Measurements from ENCODE around the gene GDAP1L1.

Gene GDAP1L1

DNA sequence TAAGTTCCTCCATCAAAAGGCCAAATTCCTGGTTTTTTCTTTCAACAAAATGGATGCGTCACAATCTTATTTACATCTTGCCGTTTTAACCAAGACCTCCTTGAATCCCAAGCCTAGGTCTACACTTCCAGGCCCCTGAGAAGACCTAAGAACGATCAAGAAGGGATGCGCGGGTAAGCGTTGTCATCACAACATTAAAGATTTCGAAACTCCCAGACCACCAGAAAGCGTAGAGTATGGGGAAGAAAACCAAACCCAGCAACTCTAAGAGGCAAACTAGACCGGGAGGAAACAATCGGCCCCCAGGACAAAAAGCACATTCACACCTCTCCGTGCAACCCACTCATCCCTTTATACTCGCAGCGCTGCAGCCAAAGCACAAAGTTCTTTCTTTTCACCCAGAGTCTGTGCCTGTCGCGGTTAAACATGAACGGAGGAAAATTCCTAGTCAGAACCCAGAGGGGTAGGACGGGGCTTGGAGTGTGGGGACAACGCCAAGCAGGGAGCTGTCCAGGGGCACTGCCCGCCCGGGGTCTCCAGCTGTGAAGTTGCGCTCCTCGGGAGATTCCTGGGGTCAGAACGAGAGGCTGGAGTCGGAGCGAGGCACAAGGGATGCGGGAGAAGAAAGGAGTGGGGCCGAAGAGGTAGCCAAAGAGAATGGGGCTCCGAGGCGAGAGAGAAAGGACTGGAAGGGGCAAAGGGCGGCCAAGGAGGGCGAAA is 37.3 kb upstream of the GDAP1L1 start:
- peaks cover 33% of the 10 kb centered on the region for H3K4me1 ChIP-seq (ENCODE audit: insufficient read depth, low read length)
- H3K36me3 ChIP-seq (ENCODE audit: insufficient read depth, low read length) = peaks cover 15% of the 10 kb centered on the region
- no peaks in the 10 kb centered on the region for H3K27me3 ChIP-seq (ENCODE audit: insufficient read depth, low read length, poor library complexity)
- peaks cover 40% of the 10 kb centered on the region for H4K20me1 ChIP-seq (ENCODE audit: insufficient read depth, low read length)
- peak overlapping the region; percentile 93 to 97 for H3K4me3 ChIP-seq (ENCODE audit: low read depth in 1 of 2, low read length in 2 of 2)
- peaks cover 60% of the 10 kb centered on the region for H3K79me2 ChIP-seq (ENCODE audit: insufficient read depth, low read length)
- peak overlapping the region; percentile 89 for H2AFZ ChIP-seq (ENCODE audit: low read depth, low read length)
- ATAC-seq (ENCODE audit: insufficient read depth, low read depth) (no peak), DNase-seq (peak; percentile 22)
- H3K9ac ChIP-seq (ENCODE audit: low read depth, low read length) = peak overlapping the region; percentile 88
- peak overlapping the region; percentile 66 for H3K4me2 ChIP-seq (ENCODE audit: insufficient read depth, low read length)
- TF ChIP-seq, protein P1, sequence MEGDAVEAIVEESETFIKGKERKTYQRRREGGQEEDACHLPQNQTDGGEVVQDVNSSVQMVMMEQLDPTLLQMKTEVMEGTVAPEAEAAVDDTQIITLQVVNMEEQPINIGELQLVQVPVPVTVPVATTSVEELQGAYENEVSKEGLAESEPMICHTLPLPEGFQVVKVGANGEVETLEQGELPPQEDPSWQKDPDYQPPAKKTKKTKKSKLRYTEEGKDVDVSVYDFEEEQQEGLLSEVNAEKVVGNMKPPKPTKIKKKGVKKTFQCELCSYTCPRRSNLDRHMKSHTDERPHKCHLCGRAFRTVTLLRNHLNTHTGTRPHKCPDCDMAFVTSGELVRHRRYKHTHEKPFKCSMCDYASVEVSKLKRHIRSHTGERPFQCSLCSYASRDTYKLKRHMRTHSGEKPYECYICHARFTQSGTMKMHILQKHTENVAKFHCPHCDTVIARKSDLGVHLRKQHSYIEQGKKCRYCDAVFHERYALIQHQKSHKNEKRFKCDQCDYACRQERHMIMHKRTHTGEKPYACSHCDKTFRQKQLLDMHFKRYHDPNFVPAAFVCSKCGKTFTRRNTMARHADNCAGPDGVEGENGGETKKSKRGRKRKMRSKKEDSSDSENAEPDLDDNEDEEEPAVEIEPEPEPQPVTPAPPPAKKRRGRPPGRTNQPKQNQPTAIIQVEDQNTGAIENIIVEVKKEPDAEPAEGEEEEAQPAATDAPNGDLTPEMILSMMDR (IDR thresholded peaks at IDR 0.05; ENCODE audit: borderline replicate concordance, extremely low read depth, low read length, poor library complexity, severe bottlenecking) = no peak
- TF ChIP-seq EZH2 (IDR thresholded peaks at IDR 0.05; ENCODE audit: borderline replicate concordance, low read depth, low read length, severe bottlenecking) = no peak
- no peaks in the 10 kb centered on the region for H3K9me3 ChIP-seq (ENCODE audit: insufficient read depth, low read length, severe bottlenecking)
- peak overlapping the region; percentile 84 for H3K27ac ChIP-seq (ENCODE audit: low read length)

DNA sequence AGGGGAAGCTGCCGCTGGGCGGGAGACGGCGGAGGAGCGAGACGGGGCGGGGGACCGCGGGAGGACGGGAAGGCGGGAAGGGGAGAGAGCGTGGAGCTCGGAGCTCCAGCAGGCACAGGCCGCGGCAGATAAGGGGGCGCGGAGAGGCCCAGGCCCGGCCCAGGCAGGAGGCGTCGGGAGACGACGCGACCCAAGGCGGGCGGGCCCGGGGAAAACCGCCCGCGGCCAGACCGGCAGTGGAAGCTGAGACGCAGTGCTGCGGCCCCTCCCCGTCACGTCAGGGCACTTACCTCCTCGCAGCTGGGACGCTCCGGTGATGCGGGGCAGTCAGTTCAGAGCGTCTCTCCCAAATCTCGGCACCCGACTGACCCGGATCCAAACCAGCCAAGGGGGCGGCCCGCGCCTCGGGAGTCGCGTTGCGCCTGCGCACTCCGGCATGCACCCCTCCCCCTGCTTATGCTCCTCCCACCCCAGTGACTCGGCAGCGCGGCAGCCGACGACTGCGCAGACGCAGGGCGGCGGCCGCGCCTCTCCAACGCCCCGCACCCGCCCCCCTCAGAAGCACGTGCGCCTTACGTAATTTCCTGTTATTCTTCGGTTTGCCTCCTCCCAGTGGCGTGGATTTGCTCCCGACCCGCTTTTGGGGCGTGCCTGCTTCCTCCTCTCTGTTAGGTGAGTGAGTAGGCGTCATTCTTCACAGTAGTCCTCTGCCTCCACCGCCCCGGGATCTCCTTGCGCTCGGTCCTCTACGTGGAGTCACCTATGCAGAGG is 36.5 kb upstream of the GDAP1L1 start, which contains the start of gene OSER1:
Gene OSER1 (minus strand): TSS at position 366 of the 771 bp plus-strand sequence. CDS start 3,814 bp downstream, outside the sequence.
- Histone ChIP-seq H3K4me2 (ENCODE audit: insufficient read depth, low read length) (peak within 1 kb of the TSS; percentile 80), H2AFZ (ENCODE audit: low read depth, low read length) (peak within 1 kb of the TSS; percentile 89), H3K27ac (ENCODE audit: low read length) (peak within 1 kb of the TSS; percentile 84), H3K4me3 (ENCODE audit: low read depth in 1 of 2, low read length in 2 of 2) (peak within 1 kb of the TSS; percentile 93 to 97), H3K9ac (ENCODE audit: low read depth, low read length) (peak within 1 kb of the TSS; percentile 88), H3K27me3 (ENCODE audit: insufficient read depth, low read length, poor library complexity) (no peaks in the 10 kb centered on the region), H4K20me1 (ENCODE audit: insufficient read depth, low read length) (peaks cover 35% of the 10 kb centered on the region), H3K79me2 (ENCODE audit: insufficient read depth, low read length) (peaks cover 53% of the 10 kb centered on the region), H3K36me3 (ENCODE audit: insufficient read depth, low read length) (peaks cover 9% of the 10 kb centered on the region), H3K9me3 (ENCODE audit: insufficient read depth, low read length, severe bottlenecking) (no peaks in the 10 kb centered on the region), H3K4me1 (ENCODE audit: insufficient read depth, low read length) (peaks cover 33% of the 10 kb centered on the region)
- TF ChIP-seq, protein P1 (IDR thresholded peaks at IDR 0.05; ENCODE audit: borderline replicate concordance, extremely low read depth, low read length, poor library complexity, severe bottlenecking) = no peak
- no peak for TF ChIP-seq EZH2 (IDR thresholded peaks at IDR 0.05; ENCODE audit: borderline replicate concordance, low read depth, low read length, severe bottlenecking)
- ATAC-seq (ENCODE audit: insufficient read depth, low read depth) (peak; percentile 90), DNase-seq (peak; percentile 99)

DNA sequence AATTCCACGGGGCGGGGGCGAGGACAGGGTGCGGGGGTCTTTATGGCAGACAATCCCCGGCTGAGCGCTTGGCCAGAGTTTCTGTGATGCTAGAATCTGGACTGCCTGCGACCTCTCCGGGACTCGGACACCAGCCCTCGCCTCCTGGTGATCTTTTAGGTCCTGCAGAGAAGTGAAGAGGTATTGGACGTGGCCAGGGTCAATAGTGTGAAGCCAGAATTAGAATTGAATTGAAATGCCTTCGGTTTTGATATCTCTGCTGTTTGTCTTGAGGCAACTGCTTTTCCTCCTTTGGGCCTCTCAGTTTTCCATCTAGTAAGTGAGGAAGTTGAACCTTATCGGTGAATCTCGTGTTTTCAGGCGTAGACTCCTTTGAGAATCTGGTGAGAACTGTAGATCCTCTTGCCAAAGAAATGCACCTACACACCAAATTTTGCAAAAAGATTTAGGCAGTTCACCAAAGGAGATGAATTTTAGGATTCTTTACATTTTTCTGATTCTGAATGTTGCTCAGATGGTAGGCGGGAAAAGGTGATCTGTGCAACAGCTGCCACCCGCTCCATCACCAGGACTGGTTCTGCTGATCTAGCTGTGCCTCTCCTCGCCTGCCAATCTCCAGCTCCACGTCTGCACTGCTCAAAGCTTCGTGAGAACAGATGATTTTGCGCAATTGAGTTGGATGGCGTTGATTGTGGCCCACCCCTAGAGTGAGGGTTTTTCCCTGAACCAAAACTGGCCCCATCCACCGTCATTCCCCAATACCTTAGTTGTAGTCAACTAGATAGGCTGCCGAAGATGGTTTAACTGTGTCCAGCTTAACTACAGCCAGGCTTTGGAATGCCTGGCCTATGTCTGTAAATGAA is 35.7 kb upstream of the GDAP1L1 start:
- no peak for TF ChIP-seq EZH2 (IDR thresholded peaks at IDR 0.05; ENCODE audit: borderline replicate concordance, low read depth, low read length, severe bottlenecking)
- TF ChIP-seq, protein P1 (IDR thresholded peaks at IDR 0.05; ENCODE audit: borderline replicate concordance, extremely low read depth, low read length, poor library complexity, severe bottlenecking) = no peak
- peaks cover 45% of the 10 kb centered on the region for H3K79me2 ChIP-seq (ENCODE audit: insufficient read depth, low read length)
- ATAC-seq (ENCODE audit: insufficient read depth, low read depth) = no peak

More for the DNA sequence above, 35.7 kb upstream of the GDAP1L1 start:
- Histone ChIP-seq H4K20me1 (ENCODE audit: insufficient read depth, low read length) (peaks cover 31% of the 10 kb centered on the region), H3K4me2 (ENCODE audit: insufficient read depth, low read length) (peak overlapping the region; percentile 80), H3K9ac (ENCODE audit: low read depth, low read length) (peak overlapping the region; percentile 65), H2AFZ (ENCODE audit: low read depth, low read length) (peak overlapping the region; percentile 84), H3K27me3 (ENCODE audit: insufficient read depth, low read length, poor library complexity) (no peaks in the 10 kb centered on the region), H3K4me3 (ENCODE audit: low read depth in 1 of 2, low read length in 2 of 2) (peak overlapping the region; percentile 47 to 93), H3K4me1 (ENCODE audit: insufficient read depth, low read length) (peaks cover 33% of the 10 kb centered on the region), H3K27ac (ENCODE audit: low read length) (peak overlapping the region; percentile 76), H3K36me3 (ENCODE audit: insufficient read depth, low read length) (peaks cover 2% of the 10 kb centered on the region), H3K9me3 (ENCODE audit: insufficient read depth, low read length, severe bottlenecking) (no peaks in the 10 kb centered on the region)
- DNase-seq = no peak
